Endothelial cell of umbilical vein (primary cell): ENCODE measurements around the gene TFG.

Experiments
- CTCF ChIP-seq, 2 donors: IDR thresholded peaks; 1 replicate in 1 of 2; 2 replicates in 1 of 2; pipeline ENCODE4 v1.5.1; 2011; ENCODE audit warnings: low read length in 2 of 2, mild to moderate bottlenecking in 2 of 2, moderate library complexity in 2 of 2, control low read depth in 1 of 2, inconsistent platforms in 1 of 2, low read depth in 1 of 2; ENCODE audit not compliant: insufficient read depth in 1 of 2; ENCODE audit errors: extremely low read depth in 1 of 2
- EZH2 ChIP-seq: IDR thresholded peaks from 2 replicates; pipeline ENCODE4 v1.6.1; 2012; ENCODE audit warnings: borderline replicate concordance, low read depth, mild to moderate bottlenecking, moderate library complexity, low read length, inconsistent platforms; ENCODE audit not compliant: severe bottlenecking
- POLR2AphosphoS5 ChIP-seq: IDR thresholded peaks from 2 replicates; pipeline ENCODE4 v1.6.1; 2012; ENCODE audit warnings: low read depth, mild to moderate bottlenecking, control low read depth, low read length, moderate library complexity; ENCODE audit not compliant: insufficient read depth

GRCh38 chr3:100761211-100761942 lies 52.1 kb downstream of the TFG start:
- TF ChIP-seq CTCF (IDR thresholded peaks at IDR 0.05; ENCODE audit: extremely low read depth in 1 of 2, insufficient read depth in 1 of 2, low read depth in 1 of 2, low read length in 2 of 2), result no peak
- no peak for TF ChIP-seq EZH2
- no peak for TF ChIP-seq POLR2AphosphoS5
